GM10266 (cell line): Measurements from ENCODE around the gene TTYH2.
"Not testable (repeated sequence)": the region's sequence is repeated elsewhere in the genome, so short reads cannot be mapped to it uniquely, and the experiment has no call there.

Experiments
- DNase-seq: peaks from one replicate; pipeline ENCODE4 v3.0.0; 2012; ENCODE audit errors: extremely low spot score
- CTCF ChIP-seq: IDR thresholded peaks from 2 replicates; pipeline ENCODE4 v1.5.1; 2012; ENCODE audit warnings: mild to moderate bottlenecking, low read depth; ENCODE audit not compliant: control insufficient read depth, insufficient read depth; ENCODE audit errors: missing control alignments

Gene TTYH2

GRCh38 chr17:74185571-74186185 lies 27.7 kb upstream of the TTYH2 start:
- no peak for TF ChIP-seq CTCF
- DNase-seq, result no peak

GRCh38 chr17:74186498-74186897 lies 26.9 kb upstream of the TTYH2 start:
- no peak for TF ChIP-seq CTCF

GRCh38 chr17:74187761-74188160 lies 25.6 kb upstream of the TTYH2 start:
- no peak for TF ChIP-seq CTCF
- DNase-seq, result no peak

More at GRCh38 chr17:74186498-74186897, 26.9 kb upstream of the TTYH2 start:
- DNase-seq, result no peak

DNA sequence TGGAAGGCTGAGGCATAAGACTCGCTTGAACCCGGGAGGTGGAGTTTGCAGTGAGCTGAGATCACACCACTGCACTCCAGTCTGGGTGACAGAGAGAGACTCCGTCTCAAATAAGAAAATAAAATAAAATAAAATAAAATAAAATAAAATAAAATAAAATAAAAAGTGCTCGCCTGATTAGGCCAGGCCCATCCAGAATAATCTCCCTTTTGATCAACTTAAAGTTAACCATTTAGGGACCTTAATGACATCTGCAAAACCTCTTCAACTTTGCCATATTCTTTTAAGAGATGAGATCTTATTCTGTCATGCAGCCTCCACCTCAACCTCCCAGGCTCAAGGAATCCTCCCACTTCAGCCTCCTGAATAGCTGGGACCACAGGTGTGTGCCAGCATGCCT lies 24.7 kb upstream of the TTYH2 start:
- DNase-seq, result not testable (repeated sequence)

DNA sequence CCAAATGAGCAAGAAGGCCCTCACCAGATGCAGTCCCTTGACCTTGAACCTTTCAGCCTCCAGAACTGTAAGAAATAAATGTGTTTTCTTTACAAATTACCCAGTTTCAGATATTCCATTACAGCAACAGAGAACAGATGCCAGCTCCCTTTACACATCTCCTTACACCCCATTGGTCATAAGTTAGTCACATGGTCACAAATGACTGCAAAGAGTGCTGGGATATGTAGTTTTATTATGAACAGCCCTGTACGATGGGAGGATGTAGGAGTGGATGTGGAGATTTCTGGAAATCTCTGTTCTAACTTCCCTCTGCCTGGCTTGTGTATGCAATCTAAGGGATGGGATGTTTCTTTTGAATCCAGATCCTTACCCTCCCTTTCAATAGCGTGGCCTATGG lies 23.2 kb upstream of the TTYH2 start:
- no peak for TF ChIP-seq CTCF
- no peak for DNase-seq

- no peak for DNase-seq
- TF ChIP-seq CTCF, result no peak
Observed at GRCh38 chr17:74190807-74191406, 22.5 kb upstream of the TTYH2 start.

GRCh38 chr17:74192950-74193781 lies 20.2 kb upstream of the TTYH2 start:
- DNase-seq, result no peak
- no peak for TF ChIP-seq CTCF

DNA sequence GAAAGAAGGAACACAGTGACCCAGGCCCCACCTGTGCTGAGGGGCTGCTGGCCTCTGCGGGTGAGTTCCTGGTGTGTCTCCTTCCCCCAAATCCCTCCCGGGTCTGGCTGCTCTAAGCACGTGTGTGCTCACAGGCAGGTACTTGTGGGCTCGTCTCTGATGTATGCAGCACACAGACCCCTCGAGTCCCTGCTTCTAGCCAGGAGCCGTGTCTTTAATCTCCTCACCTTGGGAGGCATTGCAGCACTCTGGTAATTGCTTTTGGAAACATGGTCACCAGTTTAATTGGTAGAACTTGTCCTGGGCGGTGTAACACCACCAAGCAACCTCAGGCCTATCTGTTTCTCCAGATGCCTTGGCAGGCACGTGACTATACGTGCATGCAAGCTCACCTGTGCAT lies 18.7 kb upstream of the TTYH2 start:
- TF ChIP-seq CTCF, result no peak
- DNase-seq, result no peak
